Neutrophil (primary cell): ENCODE data around the gene ROBO4.

Experiments
- H3K27ac ChIP-seq: fragments of 200-600 bp; sonication (generic); 2 replicates; pipeline ENCODE4 v1.5.1; 2016; ENCODE audit warnings: mild to moderate bottlenecking, moderate library complexity
- H3K27me3 ChIP-seq: fragments of 200-600 bp; sonication (generic); 2 replicates; pipeline ENCODE4 v1.6.0; 2016; ENCODE audit warnings: mild to moderate bottlenecking
- H3K36me3 ChIP-seq: fragments of 200-600 bp; sonication (generic); 2 replicates; pipeline ENCODE4 v1.5.1; 2017
- H3K4me1 ChIP-seq, 2 experiments: fragments of 200-600 bp in 1 of 2; sonication (generic) in 1 of 2; 1 replicate in 1 of 2; 2 replicates in 1 of 2; pipeline versions ENCODE4 v1.5.1 to v1.6.1; 2013 to 2016; ENCODE audit warnings: low read depth in 1 of 2, low read length in 1 of 2, mild to moderate bottlenecking in 1 of 2, moderate library complexity in 1 of 2; ENCODE audit not compliant: control insufficient read depth in 1 of 2, insufficient read depth in 1 of 2
- H3K4me3 ChIP-seq, 2 experiments: fragments of 200-600 bp in 1 of 2; sonication (generic) in 1 of 2; 1 replicate in 1 of 2; 2 replicates in 1 of 2; pipeline ENCODE4 v1.5.1; 2013 to 2016; ENCODE audit warnings: low read depth in 1 of 2, low read length in 1 of 2, mild to moderate bottlenecking in 1 of 2, moderate library complexity in 1 of 2
- H3K9me3 ChIP-seq: fragments of 200-600 bp; sonication (generic); 2 replicates; pipeline ENCODE4 v1.5.1; 2016
- CTCF ChIP-seq: fragments of 200-600 bp; sonication (generic); IDR thresholded peaks from 2 replicates; pipeline ENCODE4 v1.5.1; 2016; ENCODE audit warnings: antibody characterized with exemption

ROBO4 gene

GRCh38 chr11:124892146-124892545 lies 5.5 kb downstream of the ROBO4 start:
- Histone ChIP-seq H3K4me1 (no peaks in the 10 kb centered on the region), H3K27ac (no peak overlapping the region), H3K27me3 (no peaks in the 10 kb centered on the region), H3K9me3 (no peaks in the 10 kb centered on the region), H3K36me3 (no peaks in the 10 kb centered on the region), H3K4me3 (no peak overlapping the region)
- no peak for TF ChIP-seq CTCF

GRCh38 chr11:124891373-124891861 lies 6.2 kb downstream of the ROBO4 start:
- H3K9me3 ChIP-seq = no peaks in the 10 kb centered on the region
- H3K4me3 ChIP-seq = no peak overlapping the region
- no peaks in the 10 kb centered on the region for H3K27me3 ChIP-seq
- H3K36me3 ChIP-seq = no peaks in the 10 kb centered on the region
- H3K4me1 ChIP-seq = no peaks in the 10 kb centered on the region
- no peak for TF ChIP-seq CTCF
- H3K27ac ChIP-seq = no peak overlapping the region

GRCh38 chr11:124890683-124891372 lies 6.8 kb downstream of the ROBO4 start:
- Histone ChIP-seq H3K9me3 (no peaks in the 10 kb centered on the region), H3K36me3 (no peaks in the 10 kb centered on the region), H3K27ac (no peak overlapping the region), H3K4me3 (no peak overlapping the region), H3K4me1 (no peaks in the 10 kb centered on the region), H3K27me3 (no peaks in the 10 kb centered on the region)
- no peak for TF ChIP-seq CTCF

- Histone ChIP-seq H3K4me1 (no peaks in the 10 kb centered on the region), H3K27ac (no peak overlapping the region), H3K36me3 (no peaks in the 10 kb centered on the region), H3K27me3 (no peaks in the 10 kb centered on the region), H3K4me3 (no peak overlapping the region), H3K9me3 (no peaks in the 10 kb centered on the region)
- no peak for TF ChIP-seq CTCF
Measured at GRCh38 chr11:124890151-124890550, 7.5 kb downstream of the ROBO4 start.

GRCh38 chr11:124889191-124890091 lies 8.2 kb downstream of the ROBO4 start:
- no peak overlapping the region for H3K4me3 ChIP-seq
- H3K4me1 ChIP-seq = no peaks in the 10 kb centered on the region
- no peaks in the 10 kb centered on the region for H3K9me3 ChIP-seq
- TF ChIP-seq CTCF = no peak
- no peak overlapping the region for H3K27ac ChIP-seq
- no peaks in the 10 kb centered on the region for H3K27me3 ChIP-seq
- no peaks in the 10 kb centered on the region for H3K36me3 ChIP-seq
